ENCODE results near the gene DAP3.
"Not testable (repeated sequence)": the region's sequence is repeated elsewhere in the genome, so short reads cannot be mapped to it uniquely, and the experiment has no call there.

DNA sequence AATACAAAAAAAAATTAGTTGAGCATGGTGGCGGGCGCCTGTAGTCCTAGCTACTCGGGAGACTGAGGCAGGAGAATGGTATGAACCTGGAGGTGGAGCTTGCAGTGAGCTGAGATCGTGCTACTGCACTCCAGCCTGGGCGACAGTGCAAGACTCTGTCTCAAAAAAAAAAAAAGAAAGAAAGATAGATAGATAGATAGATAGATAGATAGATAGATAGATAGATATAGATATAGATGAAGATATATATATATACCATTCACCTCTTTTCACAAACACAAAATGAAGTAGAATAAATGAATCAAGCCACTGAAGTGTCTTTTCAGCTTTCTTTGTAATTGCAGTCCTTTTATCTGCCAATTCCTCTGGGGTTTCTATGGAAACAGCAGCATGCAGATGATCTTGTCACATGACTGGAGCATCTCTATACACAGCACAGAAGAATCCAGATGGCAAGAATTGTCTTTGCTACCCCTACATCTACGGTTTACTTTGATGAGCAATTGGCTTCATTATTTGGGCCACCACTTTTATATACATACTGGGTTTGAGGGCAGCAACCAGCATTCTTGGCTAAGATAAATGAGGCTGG is 29.7 kb downstream of the DAP3 start:
- TF ChIP-seq, protein P1, sequence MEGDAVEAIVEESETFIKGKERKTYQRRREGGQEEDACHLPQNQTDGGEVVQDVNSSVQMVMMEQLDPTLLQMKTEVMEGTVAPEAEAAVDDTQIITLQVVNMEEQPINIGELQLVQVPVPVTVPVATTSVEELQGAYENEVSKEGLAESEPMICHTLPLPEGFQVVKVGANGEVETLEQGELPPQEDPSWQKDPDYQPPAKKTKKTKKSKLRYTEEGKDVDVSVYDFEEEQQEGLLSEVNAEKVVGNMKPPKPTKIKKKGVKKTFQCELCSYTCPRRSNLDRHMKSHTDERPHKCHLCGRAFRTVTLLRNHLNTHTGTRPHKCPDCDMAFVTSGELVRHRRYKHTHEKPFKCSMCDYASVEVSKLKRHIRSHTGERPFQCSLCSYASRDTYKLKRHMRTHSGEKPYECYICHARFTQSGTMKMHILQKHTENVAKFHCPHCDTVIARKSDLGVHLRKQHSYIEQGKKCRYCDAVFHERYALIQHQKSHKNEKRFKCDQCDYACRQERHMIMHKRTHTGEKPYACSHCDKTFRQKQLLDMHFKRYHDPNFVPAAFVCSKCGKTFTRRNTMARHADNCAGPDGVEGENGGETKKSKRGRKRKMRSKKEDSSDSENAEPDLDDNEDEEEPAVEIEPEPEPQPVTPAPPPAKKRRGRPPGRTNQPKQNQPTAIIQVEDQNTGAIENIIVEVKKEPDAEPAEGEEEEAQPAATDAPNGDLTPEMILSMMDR (IDR thresholded peaks at IDR 0.05; ENCODE audit: low read length) = not testable (repeated sequence)
- not testable (repeated sequence) for TF ChIP-seq EZH2 (IDR thresholded peaks at IDR 0.05; ENCODE audit: borderline replicate concordance, low read length)
